IPS-NIHi11 (cell line): Measurements from ENCODE around the gene SLC16A12.

Experiments used
- DNase-seq: peaks from one replicate; pipeline ENCODE4 v3.0.0; 2012; ENCODE audit warnings: mixed read lengths, low spot score

Gene SLC16A12

GRCh38 chr10:89390476-89391225 lies 144.7 kb downstream of the SLC16A12 start:
- DNase-seq: no peak

GRCh38 chr10:89389254-89389653 lies 146.1 kb downstream of the SLC16A12 start:
- DNase-seq: no peak

GRCh38 chr10:89388806-89389205 lies 146.6 kb downstream of the SLC16A12 start:
- no peak for DNase-seq

- DNase-seq: no peak
Observed at GRCh38 chr10:89384474-89385340, 150.7 kb downstream of the SLC16A12 start.

GRCh38 chr10:89382757-89383156 lies 152.6 kb downstream of the SLC16A12 start:
- DNase-seq: no peak
